HPDE6-E6E7 (cell line): ENCODE results near the gene ZNF444.
"Not testable (repeated sequence)": the region's sequence is repeated elsewhere in the genome, so short reads cannot be mapped to it uniquely, and the experiment has no call there.

Experiments used
- DNase-seq: peaks from one replicate; pipeline ENCODE4 v3.0.0; 2011; ENCODE audit warnings: missing footprints; ENCODE audit errors: extremely low spot score

Gene ZNF444

DNA sequence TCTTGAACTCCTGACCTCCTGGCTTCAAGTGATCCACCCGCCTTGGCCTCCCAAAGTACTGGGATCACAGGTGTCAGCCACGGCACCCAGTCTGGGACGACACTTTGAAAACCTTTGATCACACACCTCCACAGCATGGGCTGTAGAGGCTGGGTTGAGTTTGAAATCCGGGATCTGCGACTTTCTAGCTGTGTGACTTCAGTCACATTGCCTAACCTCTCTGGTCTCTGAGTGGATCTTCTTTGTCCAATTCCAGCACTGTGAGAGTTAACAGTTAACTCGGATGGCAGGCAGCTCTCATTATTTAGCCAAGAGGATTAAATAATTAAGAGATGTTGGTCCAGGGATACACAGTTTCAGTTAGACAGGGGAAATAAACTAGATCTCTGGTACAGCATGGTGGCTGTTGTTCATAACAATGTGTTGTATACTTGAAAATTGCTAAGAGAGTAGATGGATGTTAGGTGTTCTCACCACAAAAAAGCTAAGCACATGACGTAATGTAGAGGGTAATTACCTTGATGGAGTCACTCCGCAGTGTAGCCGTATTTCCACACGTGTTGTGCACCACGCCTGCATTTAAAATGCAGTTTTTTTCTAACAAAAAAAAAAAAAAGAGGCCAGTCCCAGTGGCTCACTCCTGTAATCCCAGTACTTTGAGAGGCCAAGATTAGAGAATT lies 36.6 kb downstream of the ZNF444 start:
- DNase-seq = no peak

DNA sequence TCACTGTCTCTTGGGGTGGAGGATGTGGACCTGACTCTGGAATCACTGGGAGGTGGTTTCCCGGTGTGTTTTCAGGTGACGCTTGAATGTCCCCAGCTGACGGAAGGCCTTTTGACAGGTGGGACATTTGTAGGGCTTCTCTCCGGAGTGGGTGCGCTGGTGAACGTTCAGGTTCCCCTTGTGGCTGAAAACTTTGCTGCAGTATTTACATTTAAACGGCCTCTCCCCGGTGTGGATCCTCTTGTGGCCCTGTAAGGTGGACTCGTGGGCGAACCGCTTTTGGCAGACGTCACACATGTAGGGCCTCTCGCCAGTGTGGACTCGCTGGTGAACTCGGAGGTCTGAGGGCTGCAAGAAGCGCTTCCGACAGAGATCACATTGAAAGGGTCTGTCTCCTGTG lies 48.7 kb downstream of the ZNF444 start:
- no peak for DNase-seq

DNA sequence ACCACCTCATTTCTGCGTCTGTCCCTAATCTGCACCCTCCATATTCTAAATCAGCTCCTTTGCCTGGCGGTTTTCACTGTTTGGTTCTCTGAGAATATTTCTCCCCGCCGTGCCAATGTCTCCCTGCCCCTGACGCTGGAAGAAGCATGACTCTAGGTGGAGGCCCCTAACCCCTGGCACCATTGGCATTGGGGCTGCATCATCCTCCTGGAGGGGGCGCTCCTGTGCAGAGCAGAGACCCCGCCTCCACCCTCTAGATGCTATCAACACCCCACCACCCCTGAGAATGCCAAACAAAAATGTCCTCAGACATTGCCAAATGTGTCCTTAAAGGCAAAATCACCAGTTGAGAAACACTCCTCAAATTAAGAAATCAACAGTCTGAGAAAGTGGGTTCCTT lies 50.0 kb downstream of the ZNF444 start:
- DNase-seq = no peak

DNA sequence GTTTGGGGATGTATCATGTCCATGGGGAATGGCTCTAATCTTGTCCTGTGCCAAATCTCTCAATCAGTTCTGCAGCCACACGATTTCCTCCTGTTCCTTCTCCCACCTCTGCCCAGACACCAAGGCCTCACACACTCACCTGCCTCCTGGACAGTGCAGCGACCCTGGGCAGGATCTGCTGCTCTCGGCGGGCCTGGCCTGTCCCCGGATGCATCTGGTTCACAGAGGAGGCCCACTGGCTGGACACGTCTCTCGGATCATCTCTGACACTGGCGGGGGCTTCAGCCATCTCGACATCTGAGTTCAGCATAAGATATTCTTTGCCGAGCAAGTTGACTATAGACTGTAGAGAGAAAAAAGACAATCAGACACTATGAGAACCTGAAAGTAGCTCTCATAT lies 50.6 kb downstream of the ZNF444 start:
- DNase-seq = no peak

DNA sequence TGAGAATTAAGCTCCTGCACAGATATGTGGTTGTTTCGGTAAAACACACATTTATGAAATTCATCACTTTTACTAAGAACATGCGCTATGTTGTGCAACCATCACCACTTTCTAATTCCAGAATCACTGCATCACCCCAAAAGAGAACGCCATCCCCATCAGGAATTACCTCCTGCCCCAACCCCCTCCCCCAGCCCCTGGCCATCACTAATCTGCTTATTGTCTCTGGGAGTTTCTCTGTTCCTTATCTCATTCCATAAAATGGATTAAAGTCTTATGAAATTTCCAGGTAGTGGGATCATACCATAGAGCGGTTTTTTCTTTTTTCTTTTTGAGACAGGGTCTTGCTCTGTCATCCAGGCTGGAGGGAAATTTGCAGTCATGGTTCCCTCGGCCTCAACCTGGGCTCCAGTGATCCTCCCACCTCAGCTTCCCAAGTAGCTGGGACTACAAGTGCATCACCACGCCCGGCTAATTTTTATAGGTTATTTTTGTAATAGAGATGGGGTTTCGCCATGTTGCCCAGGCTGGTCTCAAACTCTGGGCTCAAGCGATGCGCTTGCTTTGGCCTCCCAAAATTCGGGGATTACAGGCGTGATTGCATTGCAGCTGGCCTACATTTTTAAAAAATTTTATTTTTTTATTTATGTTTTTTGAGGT lies 53.0 kb downstream of the ZNF444 start:
- no peak for DNase-seq

DNA sequence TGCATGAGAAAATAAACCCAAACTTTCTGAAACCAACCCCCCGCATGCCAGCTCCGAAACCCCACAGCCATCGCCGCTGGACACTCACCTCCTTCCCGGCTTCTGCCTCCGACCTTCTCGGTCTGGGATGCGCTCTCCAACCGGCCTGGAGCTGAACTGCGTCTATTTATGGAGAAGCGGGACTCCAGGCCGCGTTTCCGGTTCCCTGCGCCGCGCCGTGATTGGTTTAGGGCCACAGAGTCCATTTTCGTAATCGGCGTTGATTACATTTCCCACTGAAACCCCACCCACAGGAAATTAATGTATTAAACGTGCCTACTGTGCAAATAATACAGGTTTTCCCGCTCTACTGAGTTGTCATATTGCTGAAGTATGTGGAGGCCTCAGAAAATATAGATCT lies 56.6 kb downstream of the ZNF444 start, which contains the start of gene ZSCAN5B:
TSS of gene ZSCAN5B (minus strand) at position 138 of the 400 bp plus-strand sequence. CDS start 4,731 bp downstream, outside the sequence.
- DNase-seq = not testable (repeated sequence)

DNA sequence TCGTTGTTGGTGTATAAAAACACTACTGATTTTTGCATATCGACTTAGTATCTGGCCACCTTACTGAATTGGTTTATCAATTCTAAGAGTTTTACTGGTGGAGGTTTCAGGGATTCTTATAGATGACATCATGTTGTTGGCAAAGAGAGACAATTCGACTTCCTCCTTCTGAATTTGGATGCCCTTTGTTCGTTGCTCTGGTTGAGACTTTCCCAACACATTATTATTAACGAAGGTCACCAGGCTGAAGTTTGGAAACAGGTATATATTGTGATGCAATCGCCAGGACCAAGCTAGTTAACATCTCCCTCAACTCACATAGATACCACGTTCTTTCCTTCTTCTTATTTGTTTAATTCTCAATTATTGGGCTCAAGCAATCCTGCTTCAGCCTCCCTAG lies 58.6 kb downstream of the ZNF444 start:
- DNase-seq = no peak

DNA sequence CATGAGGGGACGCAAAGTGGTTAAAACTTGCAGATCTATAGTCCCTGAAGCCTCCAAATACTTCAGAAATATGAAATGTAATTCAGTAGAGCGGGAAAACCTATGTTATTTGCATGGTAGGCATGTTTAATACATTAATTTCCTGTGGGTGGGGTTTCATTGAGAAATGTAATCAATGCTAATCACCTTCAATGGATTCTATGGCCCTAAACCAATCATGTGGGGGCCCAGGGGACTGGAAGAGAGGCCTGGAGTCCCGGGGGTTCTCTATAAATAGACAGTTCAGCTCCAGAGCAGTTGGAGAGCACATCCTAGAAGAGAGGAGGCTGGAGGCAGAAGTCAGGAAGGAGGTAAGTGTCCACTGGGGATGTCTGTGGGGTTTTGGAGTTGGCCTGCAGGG lies 60.9 kb downstream of the ZNF444 start, which contains the start of gene ZSCAN5C:
TSS of gene ZSCAN5C (plus strand) at position 301 of the 400 bp plus-strand sequence. CDS start 3,641 bp downstream, outside the sequence.
- no peak for DNase-seq

DNA sequence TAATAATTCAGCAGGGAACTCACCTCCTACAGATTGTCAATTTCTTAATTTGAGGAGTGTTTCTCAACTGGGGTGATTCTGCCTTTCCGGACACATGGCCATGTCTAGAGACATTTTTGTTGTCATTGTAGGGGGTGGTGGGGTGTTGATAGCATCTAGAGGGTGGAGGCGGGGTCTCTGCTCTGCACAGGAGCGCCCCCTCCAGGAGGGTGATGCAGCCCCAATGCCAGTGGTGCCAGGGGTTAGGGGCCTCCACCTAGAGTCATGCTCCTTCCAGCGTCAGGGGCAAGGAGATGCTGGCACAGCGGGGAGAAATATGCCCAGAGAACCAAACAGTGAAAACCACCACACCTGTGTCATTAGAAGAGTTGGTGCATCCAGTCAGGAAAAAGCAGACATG lies 66.5 kb downstream of the ZNF444 start:
- DNase-seq = not testable (repeated sequence)

DNA sequence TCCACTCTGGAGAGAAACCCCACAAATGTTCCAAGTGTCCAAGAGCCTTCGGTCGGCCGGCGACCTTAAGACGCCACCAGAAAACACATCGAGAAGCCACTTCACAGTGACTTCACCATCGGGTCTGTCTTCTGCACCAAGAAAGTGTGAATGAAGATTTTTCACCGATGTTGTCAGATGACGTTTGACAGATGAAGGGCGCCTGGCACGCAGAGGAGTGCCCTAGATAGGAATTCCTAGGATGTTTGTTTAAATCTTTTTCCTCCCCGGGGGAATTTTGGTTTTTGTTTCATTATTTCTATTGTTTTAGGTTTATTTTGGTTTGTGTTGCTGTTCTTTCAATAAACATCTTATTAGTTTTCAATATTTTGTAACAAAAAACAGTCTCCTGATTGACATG lies 68.0 kb downstream of the ZNF444 start:
- no peak for DNase-seq

DNA sequence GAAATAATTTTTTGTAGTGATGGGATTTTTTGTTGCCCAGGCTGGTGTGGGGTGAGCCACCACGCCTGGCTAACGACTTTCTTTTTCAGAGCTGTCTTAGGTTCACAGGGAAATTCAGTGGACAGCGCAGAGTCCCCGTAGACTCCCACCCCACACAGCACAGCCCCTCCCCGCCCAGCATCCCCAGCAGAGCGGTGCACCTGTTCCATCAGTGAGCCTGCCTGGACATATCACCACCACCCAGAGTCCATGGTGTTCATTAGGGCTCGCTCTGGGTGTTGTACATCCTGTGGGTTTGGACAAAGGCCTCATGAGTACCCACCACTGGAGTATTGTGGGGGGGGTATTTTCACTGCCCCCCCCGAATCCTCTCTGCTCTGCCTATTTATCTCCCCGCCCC lies 68.9 kb downstream of the ZNF444 start:
- DNase-seq = not testable (repeated sequence)
